ENCODE data around the gene TBC1D14. TPM values are rescaled to one million over a fixed set of nuclear protein-coding genes. Genes with fewer than 3 reads are reported as not detected.

The TBC1D14 gene
- polyA plus RNA-seq, 1 of the 3 experiments (the other 2 are of a cell fraction), result 39.5 TPM

DNA sequence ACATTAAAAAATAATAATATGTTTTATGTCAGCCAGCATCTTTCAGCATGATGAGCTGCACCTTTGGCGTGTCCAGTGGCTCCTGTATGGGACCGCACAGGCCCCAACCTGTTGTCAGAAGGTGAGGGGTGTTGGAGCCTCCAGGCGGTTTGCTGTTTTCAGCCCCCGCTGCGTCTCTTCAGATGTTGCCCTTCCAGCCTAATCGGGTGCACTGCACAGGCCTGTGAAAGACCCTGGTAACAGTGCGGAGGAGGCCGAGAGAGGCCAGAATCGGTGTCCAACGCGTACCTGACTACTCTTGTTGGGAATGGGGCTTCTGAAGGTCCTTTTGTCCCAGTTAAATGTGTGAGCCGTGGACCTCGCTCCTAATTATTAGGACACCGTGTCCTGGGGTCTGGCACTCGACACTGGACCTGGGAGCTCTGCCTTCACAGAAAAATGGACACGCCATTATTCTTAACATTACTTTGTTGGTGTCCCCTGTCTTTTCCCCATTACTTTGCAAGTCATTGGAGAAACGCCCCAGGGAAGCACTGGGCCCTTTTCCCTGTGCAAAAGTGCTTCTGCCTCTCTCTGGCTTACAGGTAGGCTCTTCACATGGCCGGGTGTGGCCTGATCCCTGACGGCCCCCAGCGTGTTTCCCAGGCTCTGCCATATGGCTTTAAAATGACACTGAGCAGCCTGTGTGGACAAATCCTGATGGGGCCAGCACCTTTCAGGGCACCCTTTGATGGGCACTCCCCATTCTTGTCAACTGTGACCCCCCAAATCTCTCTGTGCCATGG is 51.2 kb downstream of the TBC1D14 start (continued):
- TF ChIP-seq, protein P1, sequence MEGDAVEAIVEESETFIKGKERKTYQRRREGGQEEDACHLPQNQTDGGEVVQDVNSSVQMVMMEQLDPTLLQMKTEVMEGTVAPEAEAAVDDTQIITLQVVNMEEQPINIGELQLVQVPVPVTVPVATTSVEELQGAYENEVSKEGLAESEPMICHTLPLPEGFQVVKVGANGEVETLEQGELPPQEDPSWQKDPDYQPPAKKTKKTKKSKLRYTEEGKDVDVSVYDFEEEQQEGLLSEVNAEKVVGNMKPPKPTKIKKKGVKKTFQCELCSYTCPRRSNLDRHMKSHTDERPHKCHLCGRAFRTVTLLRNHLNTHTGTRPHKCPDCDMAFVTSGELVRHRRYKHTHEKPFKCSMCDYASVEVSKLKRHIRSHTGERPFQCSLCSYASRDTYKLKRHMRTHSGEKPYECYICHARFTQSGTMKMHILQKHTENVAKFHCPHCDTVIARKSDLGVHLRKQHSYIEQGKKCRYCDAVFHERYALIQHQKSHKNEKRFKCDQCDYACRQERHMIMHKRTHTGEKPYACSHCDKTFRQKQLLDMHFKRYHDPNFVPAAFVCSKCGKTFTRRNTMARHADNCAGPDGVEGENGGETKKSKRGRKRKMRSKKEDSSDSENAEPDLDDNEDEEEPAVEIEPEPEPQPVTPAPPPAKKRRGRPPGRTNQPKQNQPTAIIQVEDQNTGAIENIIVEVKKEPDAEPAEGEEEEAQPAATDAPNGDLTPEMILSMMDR (IDR thresholded peaks at IDR 0.05), result no peak
- no peak for TF ChIP-seq TEAD4 (IDR thresholded peaks at IDR 0.05; ENCODE audit: borderline replicate concordance, insufficient read depth)

GRCh38 chr4:6961496-6962210 is 52.0 kb downstream of the TBC1D14 start:
- Histone ChIP-seq H3K27ac (ENCODE audit: low read depth in 2 of 2, low read length in 1 of 2) (no peak overlapping the region), H3K9ac (no peak overlapping the region), H3K9me2 (no peaks in the 10 kb centered on the region), H2AFZ (ENCODE audit: low read depth) (no peak overlapping the region), H3K27me3 (ENCODE audit: insufficient read depth) (no peaks in the 10 kb centered on the region), H4K20me1 (ENCODE audit: insufficient read depth) (no peaks in the 10 kb centered on the region), H3F3A (replicated peaks; ENCODE audit: insufficient read depth) (no peaks in the 10 kb centered on the region), H3K4me1 (ENCODE audit: control insufficient read depth in 1 of 2, insufficient read depth in 2 of 2, low read depth in 1 of 2, low read length in 1 of 2) (peaks cover 0 to 4% of the 10 kb centered on the region in 2 experiments; a peak in 1 of 4 replicates), H3K36me3 (replicated peaks in 1 of 2; ENCODE audit: control insufficient read depth in 1 of 2, insufficient read depth in 2 of 2, low read length in 1 of 2) (no peaks in the 10 kb centered on the region), H3K79me2 (ENCODE audit: insufficient read depth) (peaks cover 3% of the 10 kb centered on the region; the same call in 1 of the 2 replicates), H3K4me3 (ENCODE audit: low read depth in 2 of 2, low read length in 1 of 2) (no peak overlapping the region), H3K4me2 (no peak overlapping the region), H3K9me3 (no peaks in the 10 kb centered on the region)
- ChIA-PET CTCF (interaction anchor here (5.5 kb wide), 1 partner anchor 12 kb away, joined by 32 read pairs; no protein-coding TSS in a partner anchor), POLR2A (no interaction called here)
- no peak for DNase-seq
- 92% methylated on average over 18 of the region's 20 CpGs for WGBS (ENCODE audit: low lambda C conversion rate)
- TF ChIP-seq EZH2phosphoT487 (IDR thresholded peaks at IDR 0.05; ENCODE audit: borderline replicate concordance, low read depth), result no peak
- TF ChIP-seq NRF1 (IDR thresholded peaks at IDR 0.05; ENCODE audit: low read depth, low read length), result no peak
- no peak for TF ChIP-seq GATA2 (CRISPR knock-in tag; IDR thresholded peaks at IDR 0.05)
- TF ChIP-seq USF1 (IDR thresholded peaks at IDR 0.05; ENCODE audit: borderline replicate concordance, low read depth), result no peak
- TF ChIP-seq YY1 (IDR thresholded peaks at IDR 0.05; ENCODE audit: low read depth), result no peak
- no peak for TF ChIP-seq TCF12 (IDR thresholded peaks at IDR 0.05)
- TF ChIP-seq MXI1 (IDR thresholded peaks at IDR 0.05; ENCODE audit: low read depth, low read length), result no peak
- TF ChIP-seq, protein P1 (IDR thresholded peaks at IDR 0.05), result no peak
- TF ChIP-seq ZBTB33 (IDR thresholded peaks at IDR 0.05; ENCODE audit: borderline replicate concordance, low read depth), result no peak
- TF ChIP-seq SMC3 (IDR thresholded peaks at IDR 0.05; ENCODE audit: low read depth, low read length), result no peak
- TF ChIP-seq, protein P2, sequence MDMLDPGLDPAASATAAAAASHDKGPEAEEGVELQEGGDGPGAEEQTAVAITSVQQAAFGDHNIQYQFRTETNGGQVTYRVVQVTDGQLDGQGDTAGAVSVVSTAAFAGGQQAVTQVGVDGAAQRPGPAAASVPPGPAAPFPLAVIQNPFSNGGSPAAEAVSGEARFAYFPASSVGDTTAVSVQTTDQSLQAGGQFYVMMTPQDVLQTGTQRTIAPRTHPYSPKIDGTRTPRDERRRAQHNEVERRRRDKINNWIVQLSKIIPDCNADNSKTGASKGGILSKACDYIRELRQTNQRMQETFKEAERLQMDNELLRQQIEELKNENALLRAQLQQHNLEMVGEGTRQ (IDR thresholded peaks at IDR 0.05; ENCODE audit: borderline replicate concordance, low read depth, low read length), result no peak
